Psoas muscle (tissue), 8 donors: Measurements from ENCODE around the gene MAB21L3. TPM values are rescaled to one million over a fixed set of nuclear protein-coding genes. Genes with fewer than 3 reads are reported as not detected.

Source experiments
- ATAC-seq, 4 donors: fragments of 200-7000 bp; cut with Tn5 transposase; one replicate each; pipeline ENCODE4 v1.9.1; 2020; ENCODE audit warnings: moderate library complexity in 3 of 4, mild to moderate bottlenecking in 2 of 4
- DNase-seq, 2 donors: peaks; one replicate each; pipeline ENCODE4 v3.0.0-alpha.2; 2020
- H3K27ac ChIP-seq: fragments of 200-600 bp; one replicate; pipeline ENCODE4 v1.8.0; 2022
- H3K27me3 ChIP-seq, 3 donors: fragments of 200-600 bp in 1 of 3; one replicate each; pipeline versions ENCODE4 v1.6.1 to v1.8.0; 2013 to 2022; ENCODE audit warnings: low read length in 2 of 3, mild to moderate bottlenecking in 2 of 3, moderate library complexity in 1 of 3; ENCODE audit not compliant: insufficient read depth in 3 of 3
- H3K36me3 ChIP-seq, 2 donors: fragments of 200-600 bp in 1 of 2; one replicate each; pipeline versions ENCODE4 v1.6.1 to v1.8.0; 2013 to 2022; ENCODE audit warnings: low read depth in 1 of 2, mild to moderate bottlenecking in 1 of 2, moderate library complexity in 1 of 2; ENCODE audit not compliant: insufficient read depth in 1 of 2
- H3K4me1 ChIP-seq: fragments of 200-600 bp; one replicate; pipeline ENCODE4 v1.8.0; 2022
- H3K4me3 ChIP-seq: fragments of 200-600 bp; one replicate; pipeline ENCODE4 v1.8.0; 2022; ENCODE audit warnings: mild to moderate bottlenecking
- H3K9me3 ChIP-seq: fragments of 200-600 bp; one replicate; pipeline ENCODE4 v1.8.0; 2022
- CTCF ChIP-seq: fragments of 200-600 bp; IDR thresholded peaks from one replicate; pipeline ENCODE4 v1.8.0; 2022; ENCODE audit warnings: antibody characterized with exemption
- WGBS, 3 donors: extraction: QIAGEN DNeasy Blood & Tissue Kit; methylation state at CpG; one replicate each; pipeline versions ENCODE4 v1.1.6 to v1.1.7; 2013; 5-methylcytosine and 5-hydroxymethylcytosine counted together
- intact Hi-C, 2 donors: fragments of 100-400 bp; cut with DNase I; formaldehyde crosslinking; loops; one replicate each; pipeline versions ENCODE4 v1.11.0 to v1.14.2; 2022
- polyA plus RNA-seq, 3 donors: library from polyadenylated mRNA; stranded (reverse); fragments of 200-250 nt; gene quantifications; one replicate each; pipeline ENCODE4 v1.2.3, GENCODE V29; 2013
- total RNA-seq, 4 donors: library from RNA; stranded (reverse); fragmentation: NEBNext Ultra II Directional in 2 of 4; extraction: Animal tissue kit (Norgen Biotek cat#: 25700) in 2 of 4; gene quantifications; one replicate each; pipeline versions ENCODE4 v1.2.1 to v1.2.4, GENCODE V29; 2021 to 2023
- donor health status: healthy with polysubstance abuse.
- donor health status: DM: no; HTN: no; CAD: no; lungs with moderate emphysema.
- donor health status: Bipolar disorder and iron deficiency.
- donor health status: healthy.
- donor health status: DM: yes; HTN: yes; CAD: no.
- donor health status: DM: no; HTN: no; CAD: no.
- donor health status: DM: no; HTN: no; CAD: no.
- donor health status: DM: yes; HTN: yes; CAD: no.

The MAB21L3 gene
- total and polyA plus RNA-seq, 7 donors = 0.04 TPM; not detected in 6

GRCh38 chr1:116129537-116129936, 18.3 kb downstream of the MAB21L3 start:
- intact Hi-C loops = no loop called here
- no peak overlapping the region for H3K4me3 ChIP-seq

GRCh38 chr1:116130356-116130755, 19.2 kb downstream of the MAB21L3 start:
- no peak overlapping the region for H3K27ac ChIP-seq
- intact Hi-C loops = no loop called here
- TF ChIP-seq CTCF = no peak
- no peaks in the 10 kb centered on the region for H3K9me3 ChIP-seq
- DNase-seq = no peak
- ATAC-seq = no peak
- H3K27me3 ChIP-seq = peaks cover 0 to 3% (median 0%) of the 10 kb centered on the region in 3 donors
- no peaks in the 10 kb centered on the region for H3K4me1 ChIP-seq
- H3K36me3 ChIP-seq = no peaks in the 10 kb centered on the region
- H3K4me3 ChIP-seq = no peak overlapping the region

More at GRCh38 chr1:116129537-116129936, 18.3 kb downstream of the MAB21L3 start:
- ATAC-seq (no peak), DNase-seq (no peak)
- no peak overlapping the region for H3K27ac ChIP-seq
- WGBS, 3 donors = 86 to 94% (median 88%) methylated on average over 6 of the region's 6 CpGs
- TF ChIP-seq CTCF = no peak
- H3K36me3 ChIP-seq = no peaks in the 10 kb centered on the region
- peaks cover 0 to 3% (median 0%) of the 10 kb centered on the region in 3 donors for H3K27me3 ChIP-seq
- no peaks in the 10 kb centered on the region for H3K9me3 ChIP-seq
- no peaks in the 10 kb centered on the region for H3K4me1 ChIP-seq

GRCh38 chr1:116131170-116131569, 20.0 kb downstream of the MAB21L3 start:
- no peak for ATAC-seq
- H3K4me1 ChIP-seq = no peaks in the 10 kb centered on the region
- no peak overlapping the region for H3K27ac ChIP-seq
- 75 to 93% (median 92%) methylated on average over 4 of the region's 4 CpGs for WGBS, 3 donors
- peaks cover 0 to 3% (median 0%) of the 10 kb centered on the region in 3 donors for H3K27me3 ChIP-seq
- intact Hi-C loops = no loop called here
- H3K36me3 ChIP-seq = no peaks in the 10 kb centered on the region
- no peaks in the 10 kb centered on the region for H3K9me3 ChIP-seq
- no peak for DNase-seq
- no peak overlapping the region for H3K4me3 ChIP-seq
- TF ChIP-seq CTCF = no peak

GRCh38 chr1:116131866-116132605, 20.8 kb downstream of the MAB21L3 start:
- ATAC-seq = no peak
- no peak overlapping the region for H3K4me3 ChIP-seq
- no peak for TF ChIP-seq CTCF
- no peaks in the 10 kb centered on the region for H3K4me1 ChIP-seq
- 79 to 86% (median 80%) methylated on average over 9 of the region's 9 CpGs for WGBS, 3 donors
- no peak for DNase-seq
- H3K27ac ChIP-seq = no peak overlapping the region
- H3K9me3 ChIP-seq = no peaks in the 10 kb centered on the region
- H3K27me3 ChIP-seq = peaks cover 0 to 3% (median 0%) of the 10 kb centered on the region in 3 donors
- no peaks in the 10 kb centered on the region for H3K36me3 ChIP-seq
- intact Hi-C loops = no loop called here
